GM10266 (cell line): ENCODE measurements around the gene GTF2E1.
A peak's percentile ranks its signal among the peaks of the same experiment; 100 is the strongest.
"Not testable (repeated sequence)": the region's sequence is repeated elsewhere in the genome, so short reads cannot be mapped to it uniquely, and the experiment has no call there.

Source experiments
- DNase-seq: peaks from one replicate; pipeline ENCODE4 v3.0.0; 2012; ENCODE audit errors: extremely low spot score
- CTCF ChIP-seq: IDR thresholded peaks from 2 replicates; pipeline ENCODE4 v1.5.1; 2012; ENCODE audit warnings: mild to moderate bottlenecking, low read depth; ENCODE audit not compliant: control insufficient read depth, insufficient read depth; ENCODE audit errors: missing control alignments

Gene GTF2E1

DNA sequence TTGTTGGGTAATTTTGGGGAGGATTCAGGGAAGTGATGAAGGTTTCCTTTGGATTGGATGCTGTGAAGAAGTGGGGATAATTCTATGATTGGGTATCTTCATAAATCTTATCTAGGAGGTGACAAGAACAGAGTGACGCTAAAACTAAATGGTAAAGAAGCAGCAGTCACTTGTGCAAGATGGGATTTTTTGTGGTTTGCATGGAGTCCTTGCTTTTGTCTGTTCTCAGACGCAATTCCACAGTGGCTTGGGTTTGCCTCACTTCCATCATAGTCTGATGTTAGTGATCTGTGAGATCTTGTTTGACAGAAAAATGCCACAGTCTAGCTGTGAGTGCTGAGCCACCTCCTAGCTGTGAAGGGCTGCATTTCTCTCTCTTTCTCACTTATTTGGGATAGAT, 26.9 kb downstream of the GTF2E1 start:
- no peak for TF ChIP-seq CTCF
- no peak for DNase-seq

GRCh38 chr3:120770891-120771290, 28.3 kb downstream of the GTF2E1 start:
- DNase-seq: no peak
- no peak for TF ChIP-seq CTCF

- no peak for TF ChIP-seq CTCF
- no peak for DNase-seq
Observed at GRCh38 chr3:120772081-120772480, 29.5 kb downstream of the GTF2E1 start.

GRCh38 chr3:120773932-120774331, 31.4 kb downstream of the GTF2E1 start:
- no peak for TF ChIP-seq CTCF
- DNase-seq: no peak

- no peak for DNase-seq
- TF ChIP-seq CTCF: no peak
Observed at GRCh38 chr3:120775411-120775810, 32.9 kb downstream of the GTF2E1 start.

DNA sequence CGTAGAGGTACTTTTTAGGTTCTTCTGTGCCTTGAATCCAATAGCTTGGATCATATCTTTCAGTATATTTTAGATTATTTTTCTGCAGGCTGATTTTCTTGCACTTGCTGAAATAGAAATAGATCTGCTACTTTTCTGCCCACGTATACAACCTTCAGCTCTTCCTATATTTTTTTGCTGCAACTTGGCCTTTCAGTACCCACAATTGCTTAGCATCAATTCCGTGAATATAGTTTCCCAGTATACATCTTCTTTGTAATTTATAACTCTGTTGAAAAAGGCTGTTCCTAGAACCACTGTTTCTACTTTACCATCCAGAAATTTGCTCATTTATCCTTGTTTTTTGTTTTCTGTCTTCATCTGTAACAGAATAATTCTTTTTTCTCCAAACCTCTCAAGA, 36.2 kb downstream of the GTF2E1 start:
- no peak for TF ChIP-seq CTCF
- DNase-seq: no peak

DNA sequence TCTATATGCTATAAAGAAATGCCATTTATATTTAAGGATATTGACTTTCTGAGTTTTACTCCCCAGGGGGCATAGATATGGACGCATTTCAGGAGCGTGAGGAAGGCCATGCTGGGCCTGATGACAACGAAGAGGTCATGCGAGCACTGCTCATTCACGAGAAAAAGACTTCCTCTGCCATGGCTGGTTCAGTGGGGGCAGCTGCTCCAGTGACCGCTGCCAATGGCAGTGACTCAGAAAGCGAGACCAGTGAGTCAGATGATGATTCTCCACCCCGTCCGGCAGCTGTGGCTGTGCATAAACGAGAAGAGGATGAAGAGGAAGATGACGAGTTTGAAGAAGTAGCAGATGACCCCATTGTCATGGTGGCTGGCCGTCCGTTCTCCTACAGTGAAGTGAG, 38.4 kb downstream of the GTF2E1 start:
- no peak for TF ChIP-seq CTCF
- DNase-seq: peak; percentile 47

DNA sequence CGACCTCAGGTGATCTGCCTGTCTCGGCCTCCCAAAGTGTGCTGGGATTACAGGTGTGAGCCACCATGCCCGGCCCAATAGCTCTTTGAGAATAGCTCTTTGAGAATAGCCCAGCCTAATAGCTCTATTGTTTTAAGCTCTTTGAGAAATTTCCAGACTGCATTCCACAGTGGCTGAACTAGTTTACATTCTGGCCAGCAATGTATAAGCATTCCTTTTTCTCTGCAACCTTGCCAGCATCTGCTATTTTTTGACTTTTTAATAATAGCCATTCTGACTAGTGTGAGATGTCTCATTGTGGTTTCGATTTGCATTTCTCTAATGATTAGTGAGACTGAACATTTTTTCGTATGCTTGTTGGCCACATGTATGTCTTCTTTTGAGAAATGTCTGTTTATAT, 43.3 kb downstream of the GTF2E1 start:
- not testable (repeated sequence) for DNase-seq
